HUES64 (cell line): ENCODE results near the gene UBE2G2.

ENCODE experiments used
- H3K27ac ChIP-seq: 2 replicates; pipeline ENCODE4 v1.7.0; 2013; ENCODE audit warnings: low read depth, low read length, inconsistent platforms
- H3K27me3 ChIP-seq: 2 replicates; pipeline ENCODE4 v1.6.1; 2013; ENCODE audit warnings: mild to moderate bottlenecking, low read length; ENCODE audit not compliant: insufficient read depth
- H3K36me3 ChIP-seq: 2 replicates; pipeline ENCODE4 v1.6.1; 2013; ENCODE audit warnings: mild to moderate bottlenecking, low read length; ENCODE audit not compliant: insufficient read depth
- H3K4me1 ChIP-seq: 2 replicates; pipeline ENCODE4 v1.6.1; 2013; ENCODE audit warnings: mild to moderate bottlenecking, low read length, moderate library complexity; ENCODE audit not compliant: insufficient read depth
- H3K4me3 ChIP-seq: 2 replicates; pipeline ENCODE4 v1.5.1; 2013; ENCODE audit warnings: mild to moderate bottlenecking, low read length, moderate library complexity
- H3K9ac ChIP-seq: 2 replicates; pipeline ENCODE4 v1.6.1; 2013; ENCODE audit warnings: mild to moderate bottlenecking, low read depth, low read length
- H3K9me3 ChIP-seq: 2 replicates; pipeline ENCODE4 v1.6.1; 2013; ENCODE audit warnings: low read depth, low read length; ENCODE audit not compliant: insufficient read depth
- WGBS: fragments of 150-250, 120-280 bp; methylation state at CpG from one replicate; pipeline ENCODE4 v1.1.7; 2013; ENCODE audit warnings: missing lambda C conversion rate; 5-methylcytosine and 5-hydroxymethylcytosine counted together

The UBE2G2 gene

GRCh38 chr21:44844256-44844655 lies 42.6 kb upstream of the UBE2G2 start:
- H3K27ac ChIP-seq: no peak overlapping the region
- peaks cover 7% of the 10 kb centered on the region for H3K36me3 ChIP-seq
- no peak overlapping the region for H3K9ac ChIP-seq
- H3K4me1 ChIP-seq: peaks cover 6% of the 10 kb centered on the region
- no peaks in the 10 kb centered on the region for H3K9me3 ChIP-seq
- 54% methylated on average over 16 of the region's 16 CpGs for whole genome bisulfite sequencing
- no peaks in the 10 kb centered on the region for H3K27me3 ChIP-seq
- no peak overlapping the region for H3K4me3 ChIP-seq

GRCh38 chr21:44842721-44843445 lies 41.3 kb upstream of the UBE2G2 start:
- no peaks in the 10 kb centered on the region for H3K27me3 ChIP-seq
- WGBS: 90% methylated on average over 22 of the region's 23 CpGs

GRCh38 chr21:44842087-44842486 lies 40.5 kb upstream of the UBE2G2 start:
- 90% methylated on average over 10 of the region's 10 CpGs for WGBS

More at GRCh38 chr21:44842721-44843445, 41.3 kb upstream of the UBE2G2 start:
- Histone ChIP-seq H3K4me3 (no peak overlapping the region), H3K9ac (no peak overlapping the region), H3K36me3 (no peaks in the 10 kb centered on the region), H3K4me1 (peaks cover 6% of the 10 kb centered on the region), H3K9me3 (no peaks in the 10 kb centered on the region), H3K27ac (no peak overlapping the region)

GRCh38 chr21:44840771-44841170 lies 39.2 kb upstream of the UBE2G2 start:
- WGBS: 87% methylated on average over 11 of the region's 11 CpGs
- Histone ChIP-seq H3K9ac (no peak overlapping the region), H3K27ac (no peak overlapping the region), H3K36me3 (no peaks in the 10 kb centered on the region), H3K4me1 (no peaks in the 10 kb centered on the region), H3K27me3 (no peaks in the 10 kb centered on the region), H3K9me3 (no peaks in the 10 kb centered on the region), H3K4me3 (no peak overlapping the region)

More at GRCh38 chr21:44842087-44842486, 40.5 kb upstream of the UBE2G2 start:
- no peaks in the 10 kb centered on the region for H3K9me3 ChIP-seq
- H3K27me3 ChIP-seq: no peaks in the 10 kb centered on the region
- no peak overlapping the region for H3K27ac ChIP-seq
- peaks cover 6% of the 10 kb centered on the region for H3K4me1 ChIP-seq
- H3K4me3 ChIP-seq: no peak overlapping the region
- H3K36me3 ChIP-seq: no peaks in the 10 kb centered on the region
- H3K9ac ChIP-seq: no peak overlapping the region

- Histone ChIP-seq H3K4me3 (no peak overlapping the region), H3K9ac (no peak overlapping the region), H3K4me1 (no peaks in the 10 kb centered on the region), H3K27me3 (no peaks in the 10 kb centered on the region), H3K36me3 (no peaks in the 10 kb centered on the region), H3K9me3 (no peaks in the 10 kb centered on the region), H3K27ac (no peak overlapping the region)
- 94% methylated on average over 9 of the region's 9 CpGs for WGBS
Observed at GRCh38 chr21:44838951-44839350, 37.3 kb upstream of the UBE2G2 start.

- 88% methylated on average over 30 of the region's 30 CpGs for WGBS
- H3K9ac ChIP-seq: no peak overlapping the region
- no peak overlapping the region for H3K4me3 ChIP-seq
- H3K27me3 ChIP-seq: no peaks in the 10 kb centered on the region
- H3K9me3 ChIP-seq: no peaks in the 10 kb centered on the region
- H3K27ac ChIP-seq: no peak overlapping the region
- no peaks in the 10 kb centered on the region for H3K4me1 ChIP-seq
- H3K36me3 ChIP-seq: no peaks in the 10 kb centered on the region
Observed at GRCh38 chr21:44838039-44838895, 36.6 kb upstream of the UBE2G2 start.

- H3K36me3 ChIP-seq: no peaks in the 10 kb centered on the region
- H3K27me3 ChIP-seq: no peaks in the 10 kb centered on the region
- H3K4me1 ChIP-seq: no peaks in the 10 kb centered on the region
- no peak overlapping the region for H3K27ac ChIP-seq
- no peaks in the 10 kb centered on the region for H3K9me3 ChIP-seq
- H3K4me3 ChIP-seq: no peak overlapping the region
- no peak overlapping the region for H3K9ac ChIP-seq
- WGBS: 93% methylated on average over 13 of the region's 13 CpGs
Observed at GRCh38 chr21:44837537-44837936, 35.9 kb upstream of the UBE2G2 start.

GRCh38 chr21:44836666-44837471 lies 35.2 kb upstream of the UBE2G2 start:
- no peak overlapping the region for H3K27ac ChIP-seq
- WGBS: 88% methylated on average over 37 of the region's 37 CpGs
- no peaks in the 10 kb centered on the region for H3K4me1 ChIP-seq
- no peaks in the 10 kb centered on the region for H3K36me3 ChIP-seq
- no peak overlapping the region for H3K9ac ChIP-seq
- no peaks in the 10 kb centered on the region for H3K9me3 ChIP-seq
- H3K4me3 ChIP-seq: no peak overlapping the region
- no peaks in the 10 kb centered on the region for H3K27me3 ChIP-seq

GRCh38 chr21:44836349-44836665 lies 34.7 kb upstream of the UBE2G2 start:
- H3K9ac ChIP-seq: no peak overlapping the region
- no peaks in the 10 kb centered on the region for H3K9me3 ChIP-seq
- no peaks in the 10 kb centered on the region for H3K27me3 ChIP-seq
- H3K27ac ChIP-seq: no peak overlapping the region
- H3K36me3 ChIP-seq: no peaks in the 10 kb centered on the region
- WGBS: 87% methylated on average over 3 of the region's 3 CpGs
- H3K4me1 ChIP-seq: no peaks in the 10 kb centered on the region
- no peak overlapping the region for H3K4me3 ChIP-seq

GRCh38 chr21:44835647-44835973 lies 34.0 kb upstream of the UBE2G2 start:
- WGBS: 89% methylated on average over 5 of the region's 8 CpGs
- Histone ChIP-seq H3K4me3 (no peak overlapping the region), H3K36me3 (no peaks in the 10 kb centered on the region), H3K9me3 (no peaks in the 10 kb centered on the region), H3K27me3 (no peaks in the 10 kb centered on the region), H3K27ac (no peak overlapping the region), H3K9ac (no peak overlapping the region), H3K4me1 (no peaks in the 10 kb centered on the region)
